H1 (cell line): ENCODE results near the gene ARHGEF10L. TPM values are rescaled to one million over a fixed set of nuclear protein-coding genes. Genes with fewer than 3 reads are reported as not detected.
A peak's percentile ranks its signal among the peaks of the same experiment; 100 is the strongest.

ENCODE experiments used
- CTCF ChIA-PET: fragments of 300-600 bp; sonication (Branson Sonifier 250); formaldehyde crosslinking; loops from one replicate; lab custom pipeline; 2021; ENCODE audit not compliant: partially characterized antibody; lab: Charles Lee
- POLR2A ChIA-PET: fragments of 300-600 bp; sonication (Branson Sonifier 250); formaldehyde crosslinking; loops from one replicate; lab custom pipeline; 2021; ENCODE audit warnings: inconsistent platforms; ENCODE audit not compliant: partially characterized antibody; lab: Charles Lee
- DNase-seq, 2 experiments: peaks; one replicate each; pipeline versions ENCODE4 v3.0.0 to v3.0.0-alpha.2; 2010 to 2022; ENCODE audit warnings: low spot score in 2 of 2, low read depth in 1 of 2, mixed read lengths in 1 of 2
- FAIRE-seq: peaks from 2 replicates; lab custom pipeline; 2011; peaks lifted over from hg19 to GRCh38; lab: Jason Lieb, UNC
- H2AFZ ChIP-seq: 2 replicates; pipeline ENCODE4 v1.8.1; 2012; ENCODE audit warnings: low read length, inconsistent platforms
- H2AK5ac ChIP-seq: 2 replicates; pipeline ENCODE4 v1.6.1; 2013; ENCODE audit warnings: low read depth, low read length
- H2BK120ac ChIP-seq: replicated peaks from 2 replicates; pipeline ENCODE3; 2013; ENCODE audit warnings: low read depth, low read length, inconsistent platforms
- H2BK12ac ChIP-seq: 2 replicates; pipeline ENCODE4 v1.6.1; 2013; ENCODE audit warnings: low read depth, low read length
- H2BK15ac ChIP-seq: 2 replicates; pipeline ENCODE4 v1.6.1; 2013; ENCODE audit warnings: low read length
- H2BK20ac ChIP-seq: 2 replicates; pipeline ENCODE4 v1.6.1; 2013; ENCODE audit warnings: low read length
- H2BK5ac ChIP-seq: 2 replicates; pipeline ENCODE4 v1.6.1; 2013; ENCODE audit warnings: low read depth, low read length
- H3K14ac ChIP-seq: 2 replicates; pipeline ENCODE4 v1.6.1; 2013; ENCODE audit warnings: inconsistent platforms; ENCODE audit not compliant: insufficient read length
- H3K18ac ChIP-seq: 2 replicates; pipeline ENCODE4 v1.6.1; 2013; ENCODE audit warnings: low read length; ENCODE audit errors: extremely low read depth
- H3K23ac ChIP-seq: 2 replicates; pipeline ENCODE4 v1.6.1; 2013; ENCODE audit warnings: inconsistent platforms; ENCODE audit not compliant: insufficient read length
- H3K23me2 ChIP-seq: 2 replicates; pipeline ENCODE4 v1.6.1; 2013; ENCODE audit warnings: low read depth, low read length
- H3K27ac ChIP-seq: 2 replicates; pipeline ENCODE4 v1.6.1; 2011; ENCODE audit warnings: low read depth, low read length, inconsistent platforms
- H3K27me3 ChIP-seq, 4 experiments: replicated peaks in 1 of 4; 1 replicate in 1 of 4; 2 replicates in 3 of 4; pipeline versions ENCODE4 v1.6.1 to v1.8.1; 2011 to 2013; ENCODE audit warnings: low read length in 3 of 4, mild to moderate bottlenecking in 3 of 4, inconsistent platforms in 2 of 4, mixed read lengths in 2 of 4, moderate library complexity in 1 of 4; ENCODE audit not compliant: control insufficient read depth in 3 of 4, insufficient read depth in 3 of 4; ENCODE audit errors: extremely low read depth in 1 of 4
- H3K36me3 ChIP-seq, 4 experiments: 2 replicates each; pipeline versions ENCODE4 v1.6.1 to v1.8.1; 2011 to 2013; ENCODE audit warnings: mild to moderate bottlenecking in 4 of 4, low read length in 3 of 4, moderate library complexity in 2 of 4, control low read depth in 1 of 4, inconsistent platforms in 1 of 4; ENCODE audit not compliant: insufficient read depth in 4 of 4, control insufficient read depth in 2 of 4
- H3K4ac ChIP-seq: replicated peaks from 2 replicates; pipeline ENCODE3; 2013; ENCODE audit warnings: low read length, low read depth, mixed read lengths, inconsistent platforms; ENCODE audit not compliant: insufficient read length
- H3K4me1 ChIP-seq, 4 experiments: replicated peaks in 1 of 4; 1 replicate in 1 of 4; 2 replicates in 3 of 4; pipeline versions ENCODE4 v1.6.1 to v1.8.1; 2011 to 2013; ENCODE audit warnings: low read length in 3 of 4, inconsistent platforms in 2 of 4, mixed read lengths in 1 of 4; ENCODE audit not compliant: insufficient read depth in 4 of 4, control insufficient read depth in 3 of 4
- H3K4me2 ChIP-seq, 2 experiments: 2 replicates each; pipeline versions ENCODE4 v1.6.1 to v1.8.1; 2011 to 2013; ENCODE audit warnings: low read depth in 2 of 2, low read length in 2 of 2, control low read depth in 1 of 2, inconsistent platforms in 1 of 2, mild to moderate bottlenecking in 1 of 2; ENCODE audit not compliant: insufficient read depth in 1 of 2
- H3K4me3 ChIP-seq, 4 experiments: fragments of 200-600, 300-600 bp in 1 of 4; sonication (generic), shearing (Covaris generic), sonication (Bioruptor Twin) in 1 of 4; 2 replicates each; pipeline versions ENCODE4 v1.5.1 to v1.8.1; 2011 to 2016; ENCODE audit warnings: low read length in 4 of 4, low read depth in 3 of 4, control low read depth in 2 of 4, inconsistent platforms in 2 of 4, mild to moderate bottlenecking in 2 of 4, mixed read lengths in 1 of 4, moderate library complexity in 1 of 4; ENCODE audit not compliant: insufficient read depth in 2 of 4; ENCODE audit errors: extremely low read depth in 1 of 4
- H3K56ac ChIP-seq: replicated peaks from 2 replicates; pipeline ENCODE3; 2013; ENCODE audit warnings: low read depth, mild to moderate bottlenecking, mixed read lengths, low read length, inconsistent platforms; ENCODE audit not compliant: insufficient read length
- H3K79me1 ChIP-seq: 2 replicates; pipeline ENCODE4 v1.6.1; 2013; ENCODE audit warnings: low read depth, low read length, control low read depth
- H3K79me2 ChIP-seq, 2 experiments: 2 replicates each; pipeline versions ENCODE4 v1.6.1 to v1.8.1; 2012 to 2013; ENCODE audit warnings: low read length in 2 of 2, mild to moderate bottlenecking in 2 of 2, inconsistent platforms in 1 of 2; ENCODE audit not compliant: insufficient read depth in 2 of 2, control insufficient read depth in 1 of 2
- H3K9ac ChIP-seq, 4 experiments: replicated peaks in 1 of 4; 1 replicate in 1 of 4; 2 replicates in 3 of 4; pipeline versions ENCODE4 v1.6.1 to v1.8.1; 2011 to 2013; ENCODE audit warnings: low read depth in 3 of 4, low read length in 3 of 4, control low read depth in 2 of 4, mild to moderate bottlenecking in 2 of 4, moderate library complexity in 2 of 4, inconsistent platforms in 1 of 4; ENCODE audit errors: extremely low read depth in 1 of 4
- H3K9me3 ChIP-seq, 2 experiments: 2 replicates each; pipeline versions ENCODE4 v1.6.1 to v1.8.1; 2012 to 2013; ENCODE audit warnings: mild to moderate bottlenecking in 2 of 2, moderate library complexity in 2 of 2, control low read depth in 1 of 2, inconsistent platforms in 1 of 2, low read depth in 1 of 2, low read length in 1 of 2, mixed read lengths in 1 of 2; ENCODE audit not compliant: insufficient read depth in 2 of 2
- H4K20me1 ChIP-seq, 2 experiments: replicated peaks in 1 of 2; 2 replicates each; pipeline versions ENCODE3 to v1.8.1; 2011 to 2013; ENCODE audit warnings: inconsistent platforms in 2 of 2, low read length in 2 of 2, mild to moderate bottlenecking in 1 of 2; ENCODE audit not compliant: insufficient read depth in 2 of 2, control insufficient read depth in 1 of 2
- H4K5ac ChIP-seq: 2 replicates; pipeline ENCODE4 v1.6.1; 2013; ENCODE audit warnings: low read length, low read depth, mixed read lengths, inconsistent platforms; ENCODE audit not compliant: insufficient read length
- H4K8ac ChIP-seq: 2 replicates; pipeline ENCODE4 v1.8.0; 2013; ENCODE audit warnings: mild to moderate bottlenecking, moderate library complexity, low read length, inconsistent platforms; ENCODE audit not compliant: insufficient read depth; ENCODE audit errors: extremely low read depth
- H4K91ac ChIP-seq: replicated peaks from 2 replicates; pipeline ENCODE3; 2013; ENCODE audit warnings: low read length, mixed read lengths, inconsistent platforms; ENCODE audit not compliant: insufficient read length
- BACH1 ChIP-seq: IDR thresholded peaks from 2 replicates; pipeline ENCODE4 v1.6.1; 2012; ENCODE audit warnings: low read length, improper control_type of control experiment
- CREB1 ChIP-seq: IDR thresholded peaks from 2 replicates; pipeline ENCODE4 v1.6.1; 2012; ENCODE audit warnings: inconsistent platforms
- JUND ChIP-seq: IDR thresholded peaks from 2 replicates; pipeline ENCODE4 v1.6.1; 2011; ENCODE audit warnings: mild to moderate bottlenecking, improper control_type of control experiment, low read length
- WGBS, 2 experiments: shearing (Covaris generic) in 1 of 2; methylation state at CpG; one replicate each; pipeline versions ENCODE4 v1.1.6 to v1.1.7; 2013 to 2015; ENCODE audit warnings: low lambda C conversion rate in 2 of 2, mixed read lengths in 2 of 2, inconsistent platforms in 1 of 2, low coverage in 1 of 2, missing lambda C conversion rate in 1 of 2; ENCODE audit not compliant: insufficient replicate concordance in 2 of 2, insufficient coverage in 1 of 2, insufficient read length in 1 of 2; ENCODE audit errors: extremely low coverage in 1 of 2, missing lambda C conversion rate in 1 of 2; 5-methylcytosine and 5-hydroxymethylcytosine counted together
- polyA plus RNA-seq, 7 experiments: library from polyadenylated mRNA; depleted of rRNA in 3 of 7; stranded (reverse) in 5 of 7; unstranded in 2 of 7; fragments of >200 nt in 5 of 7; fragments of 200-250 nt in 2 of 7; gene quantifications; 1 replicate in 5 of 7; 2 replicates in 1 of 7; 4 replicates in 1 of 7; pipeline versions ENCODE4 v1.2.1 to v1.2.3, GENCODE V29; 2011 to 2013; ENCODE audit warnings: missing spikeins in 2 of 7, mixed read lengths in 2 of 7
- total RNA-seq: library from RNA; stranded (reverse); fragmentation: NEBNext Ultra II Directional; extraction: Animal tissue kit (Norgen Biotek cat#: 25700); gene quantifications from 2 replicates; pipeline ENCODE4 v1.2.1, GENCODE V29; 2021

Gene ARHGEF10L
- total and polyA plus RNA-seq, 2 of the 8 experiments (the other 6 are each of a cell fraction or from before 2014, with no cell fraction given): 33.6 to 39.6 TPM

- no peak overlapping the region for H3K27ac ChIP-seq
Observed at GRCh38 chr1:17542645-17543044, 3.1 kb downstream of the ARHGEF10L start.

More at GRCh38 chr1:17542645-17543044, 3.1 kb downstream of the ARHGEF10L start:
- Histone ChIP-seq H2BK20ac (no peak overlapping the region), H3K79me2 (peaks cover 18 to 70% of the 10 kb centered on the region in 2 experiments), H4K91ac (peak overlapping the region; percentile 68), H3K9me3 (no peaks in the 10 kb centered on the region), H3K56ac (no peak overlapping the region), H3K23me2 (peaks cover 8% of the 10 kb centered on the region; the same call in 1 of the 2 replicates), H2AFZ (no peak overlapping the region), H4K20me1 (no peaks in the 10 kb centered on the region), H4K8ac (no peak overlapping the region)
- POLR2A ChIA-PET: interaction anchor here (1.8 to 11.4 kb wide), 4 partner anchors 8 to 30 kb away, joined by 7 to 123 read pairs (median 36); no protein-coding TSS in a partner anchor
- TF ChIP-seq JUND (no peak), CREB1 (no peak), BACH1 (no peak)
- TF ChIP-seq, all 59 proteins: peak for 0
- Histone ChIP-seq H3K14ac (no peak overlapping the region), H3K36me3 (no peaks in the 10 kb centered on the region), H4K5ac (peak overlapping the region; percentile 61), H2BK12ac (0 out of 2 replicates have a peak overlapping the region, but pooled peaks have one; percentile 45), H3K79me1 (peaks cover 22% of the 10 kb centered on the region), H2AK5ac (no peak overlapping the region; the same call in 1 of the 2 replicates), H2BK15ac (0 out of 2 replicates have a peak overlapping the region, but pooled peaks have one; percentile 34), H2BK120ac (no peak overlapping the region), H3K4me3 (no peak overlapping the region), H3K23ac (no peak overlapping the region), H3K4ac (no peak overlapping the region), H3K9ac (no peak overlapping the region), H3K4me1 (peaks cover 28 to 44% (median 36%) of the 10 kb centered on the region in 4 experiments), H3K18ac (no peak overlapping the region; the same call in 1 of the 2 replicates), H3K4me2 (no peak overlapping the region), H2BK5ac (peak overlapping the region; percentile 29), H3K27me3 (no peaks in the 10 kb centered on the region)
- no peak for DNase-seq
- WGBS, 2 experiments: 92% methylated on average over 7 of the region's 7 CpGs; no CpG with 5 or more reads in 1 of the 2 experiments
- CTCF ChIA-PET: interaction anchor here (0.8 to 86.2 kb wide), 7 partner anchors 9 to 63 kb away, joined by 3 to 1640 read pairs (median 10); no protein-coding TSS in a partner anchor
- no peak for FAIRE-seq
